ENCODE data around the gene SAMD14. TPM values are rescaled to one million over a fixed set of nuclear protein-coding genes. Genes with fewer than 3 reads are reported as not detected.

The SAMD14 gene
- total RNA-seq, 2 donors from 2014 or later: 1.6 to 2.1 TPM

DNA sequence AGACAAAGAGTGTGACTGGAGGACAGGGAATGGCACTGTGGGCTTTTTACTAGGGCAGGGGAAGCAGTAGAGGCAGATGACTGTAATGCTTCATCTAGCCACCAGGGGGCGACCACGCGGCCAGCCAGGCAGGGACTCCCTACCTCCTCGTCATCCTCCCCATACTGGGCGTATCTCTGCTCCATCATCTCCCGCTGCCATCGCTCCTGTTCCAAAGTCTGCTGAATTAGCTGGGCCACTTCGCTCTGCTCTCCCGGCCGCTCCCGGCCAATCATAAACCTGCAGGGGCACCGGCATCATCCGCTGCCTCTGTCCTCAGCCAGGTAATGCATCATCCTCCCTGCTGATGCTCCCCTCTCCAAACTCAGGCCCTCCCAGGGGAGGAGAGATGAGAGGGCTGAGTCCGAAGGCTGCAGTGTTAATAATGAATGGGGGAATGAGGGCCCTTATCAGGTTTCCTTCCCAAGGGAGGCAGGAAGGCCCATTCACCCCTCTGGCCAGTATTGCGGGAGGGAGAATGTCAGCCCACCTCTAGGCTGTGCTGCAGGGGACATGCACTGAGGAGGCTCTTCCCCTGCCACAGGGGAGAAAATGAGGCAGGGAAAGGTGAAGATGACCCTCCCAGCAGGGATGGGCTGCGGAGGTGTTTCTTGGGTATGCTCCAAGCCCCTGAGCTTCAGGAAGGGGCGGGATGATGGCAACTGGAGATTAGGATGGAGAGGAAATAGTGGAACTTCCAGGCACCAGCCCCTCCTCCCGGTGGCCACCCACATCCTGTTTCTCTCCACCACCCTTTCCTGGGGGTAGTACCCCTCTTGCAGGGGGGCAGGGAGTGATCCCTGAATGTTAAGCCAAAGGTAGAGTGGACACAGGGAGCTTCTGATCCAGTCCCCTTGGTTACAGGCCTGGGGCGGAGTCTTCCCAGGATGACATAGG lies 10.3 kb upstream of the SAMD14 start:
- peak; percentile 82 for DNase-seq
- intact Hi-C loops (cut with DNase I): no loop called here
- ATAC-seq: peak; percentile 81 to 83

DNA sequence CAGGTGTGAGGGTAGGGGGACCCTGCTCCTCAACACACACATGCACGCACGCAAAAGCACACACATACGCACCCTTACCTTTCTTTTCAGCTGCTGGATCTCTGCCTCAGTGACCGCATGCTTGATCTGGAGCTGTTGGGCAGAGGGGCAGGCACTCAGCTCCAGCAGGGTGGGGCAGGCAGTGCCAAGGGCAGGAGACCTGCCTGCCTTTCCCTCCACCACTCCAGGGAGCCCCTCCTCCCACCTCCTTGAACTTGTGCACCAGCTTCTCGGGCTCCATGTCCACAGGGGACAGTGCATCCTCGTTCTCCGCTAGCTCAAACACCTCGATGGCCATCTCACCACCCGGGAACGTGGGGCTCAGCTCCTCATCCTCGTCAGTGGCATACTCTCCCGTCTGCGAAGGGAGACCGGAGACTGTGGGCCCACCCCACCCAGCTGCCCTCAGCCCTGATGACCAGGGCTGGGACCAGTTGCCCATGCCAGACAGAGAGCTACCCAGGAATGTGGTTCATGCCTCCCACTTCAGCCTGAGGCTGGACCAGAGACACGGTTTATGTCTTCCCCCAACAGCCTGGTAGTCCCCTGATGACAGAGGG lies 9.3 kb upstream of the SAMD14 start:
- DNase-seq (no peak), ATAC-seq (no peak)
- intact Hi-C loops (cut with DNase I): no loop called here

DNA sequence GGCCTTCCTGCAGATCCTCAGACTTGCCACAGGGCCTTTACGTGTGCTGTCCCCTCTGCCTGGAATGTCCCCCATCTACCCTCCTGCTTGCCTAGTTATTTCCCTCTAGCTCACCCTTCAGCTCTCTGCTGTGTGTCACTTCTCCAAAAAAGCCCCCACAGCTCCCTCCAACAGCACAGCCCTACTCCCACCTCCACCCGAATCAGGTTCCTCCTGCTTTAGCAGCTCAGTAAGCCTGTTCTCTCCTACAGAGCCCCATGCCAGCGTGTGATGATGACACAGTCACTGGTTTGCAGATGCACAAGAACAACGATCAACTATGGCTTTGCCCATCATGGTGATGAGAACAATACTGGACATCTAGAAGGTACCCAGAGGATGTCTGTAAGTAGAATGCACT lies 7.1 kb upstream of the SAMD14 start:
- intact Hi-C loops (cut with DNase I): no loop called here
- DNase-seq: no peak

DNA sequence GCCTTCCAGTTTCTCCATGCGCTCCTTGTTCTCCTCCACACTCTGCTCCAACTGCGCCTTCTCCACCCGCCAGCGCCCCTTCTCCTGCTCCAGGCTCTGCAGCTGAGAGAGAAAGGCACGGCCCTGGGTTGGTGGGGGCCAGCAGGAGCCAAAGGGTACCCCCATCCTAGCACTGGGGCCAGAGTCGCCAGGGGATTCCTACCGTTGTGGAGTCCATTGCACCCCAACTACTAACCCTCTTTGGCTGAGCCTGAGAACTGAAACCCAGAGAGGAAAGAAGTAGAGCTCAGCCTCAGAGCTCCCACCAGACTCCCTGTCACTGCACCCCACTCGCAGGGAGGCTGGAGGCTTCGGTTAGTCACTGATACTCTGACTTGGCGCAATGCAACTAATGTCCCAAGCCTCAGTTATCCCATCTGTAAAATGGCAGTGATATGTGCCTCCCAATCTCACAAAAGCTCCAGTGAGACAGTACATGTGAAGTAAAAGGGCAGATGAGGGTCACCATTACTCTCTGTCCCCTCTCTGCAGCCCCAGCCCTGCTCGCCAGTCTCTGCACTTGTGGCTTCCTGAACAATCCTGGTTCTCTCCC lies 6.2 kb upstream of the SAMD14 start:
- intact Hi-C loops (cut with DNase I): no loop called here
- DNase-seq (no peak), ATAC-seq (no peak)

More for the DNA sequence above, 7.1 kb upstream of the SAMD14 start:
- ATAC-seq: no peak

DNA sequence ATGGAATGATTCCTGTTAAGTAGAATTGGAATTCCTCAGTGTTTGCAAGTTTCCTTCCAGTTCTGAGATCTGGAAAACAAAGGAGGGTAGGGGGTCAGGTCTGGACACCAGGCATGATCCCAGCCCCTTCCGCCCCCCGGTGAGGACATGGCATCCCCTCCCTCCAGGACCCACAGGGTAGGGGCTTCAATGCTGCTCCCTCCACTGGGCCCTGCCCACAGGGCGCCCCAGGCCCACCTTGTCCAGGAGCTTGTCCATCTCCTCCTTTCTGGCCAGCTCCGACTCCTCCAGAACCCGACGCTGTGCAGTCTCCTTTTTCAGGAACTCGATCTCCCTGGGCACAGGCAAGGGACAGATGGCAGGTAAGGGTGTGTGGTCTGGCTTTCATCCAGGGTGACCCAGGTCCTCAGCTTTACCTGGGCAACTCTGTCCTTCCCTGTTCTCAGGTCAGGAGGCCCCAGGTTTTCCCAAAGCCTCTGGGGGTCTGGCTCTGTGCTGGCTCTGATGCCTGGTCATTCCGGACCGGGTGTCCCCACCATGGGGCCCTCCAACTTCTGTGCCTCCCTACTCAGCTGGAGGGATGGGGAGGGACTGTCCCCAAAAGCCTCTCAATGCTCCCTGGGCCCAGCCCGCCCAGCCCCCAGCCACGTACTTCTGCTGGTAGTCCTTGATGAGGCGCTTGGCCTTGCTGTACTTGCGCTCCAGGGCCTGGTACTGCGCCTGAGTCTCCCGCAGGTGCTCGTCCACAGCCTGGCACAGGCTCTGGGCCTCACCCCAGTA lies 5.5 kb upstream of the SAMD14 start:
- DNase-seq: no peak
- intact Hi-C loops (cut with DNase I): no loop called here
- no peak for ATAC-seq

DNA sequence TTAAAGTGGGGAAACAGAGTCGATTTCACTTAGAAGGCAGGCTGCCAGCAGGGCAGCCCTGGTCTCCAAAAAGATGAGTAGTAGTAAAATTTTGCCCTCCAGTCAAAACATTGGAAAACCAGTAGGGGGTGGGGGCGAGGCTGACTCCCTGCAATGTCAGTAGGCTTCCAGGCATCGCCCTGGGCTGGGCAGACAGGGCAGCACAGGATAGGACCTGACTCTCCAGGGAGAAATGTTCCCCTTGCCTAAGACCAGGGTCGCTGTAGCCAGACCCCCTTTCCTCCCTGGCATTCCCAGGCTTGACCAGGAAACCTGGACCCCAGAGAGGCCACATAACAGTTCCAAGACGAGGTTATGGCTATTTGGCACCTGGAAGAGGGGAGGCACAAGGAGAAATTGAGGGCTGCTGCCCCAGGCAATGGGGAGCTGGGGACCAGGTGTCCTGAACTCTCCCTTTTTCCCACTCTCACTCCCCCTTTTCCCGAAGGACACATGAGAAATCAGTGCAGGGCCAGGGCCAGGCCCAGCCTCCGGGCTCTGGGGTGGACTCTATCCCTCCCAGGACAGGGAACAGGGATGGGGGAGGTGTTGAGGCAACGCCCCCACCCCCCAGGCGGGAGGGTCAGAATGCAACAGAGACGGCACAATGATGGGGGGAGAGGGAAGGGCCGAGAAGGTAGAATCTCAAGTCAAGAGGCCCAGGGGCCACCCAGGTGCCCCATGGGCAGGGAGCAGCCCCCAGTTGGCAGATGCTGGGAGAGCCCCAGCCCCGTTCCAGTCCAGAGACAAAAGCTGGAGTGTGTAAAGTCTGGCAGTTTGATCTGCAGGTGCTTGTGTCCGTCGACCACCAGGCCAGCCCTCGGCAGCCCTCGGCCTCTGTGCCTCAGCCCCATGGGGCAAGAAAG lies 4.5 kb upstream of the SAMD14 start:
- ATAC-seq (no peak), DNase-seq (no peak)
- intact Hi-C loops (cut with DNase I): no loop called here

DNA sequence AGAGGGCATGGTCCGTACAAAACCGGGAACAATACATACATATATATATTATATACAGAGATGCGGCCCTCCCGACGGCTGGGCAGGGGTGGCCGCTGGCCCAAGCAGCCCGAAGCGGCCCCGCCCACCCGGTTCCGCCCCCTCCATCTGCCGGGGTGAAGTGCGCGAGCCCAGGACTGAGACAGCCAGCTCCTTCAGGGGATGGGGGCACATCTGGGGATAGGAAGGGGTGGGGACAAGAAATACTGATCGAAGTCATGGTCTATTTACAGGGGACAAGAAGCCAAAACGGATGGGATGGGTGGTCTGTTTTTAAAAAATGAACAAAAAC lies 3.8 kb upstream of the SAMD14 start:
- intact Hi-C loops (cut with DNase I): no loop called here
- DNase-seq: no peak
- ATAC-seq: peak in 1 of 2 donors; percentile 7

DNA sequence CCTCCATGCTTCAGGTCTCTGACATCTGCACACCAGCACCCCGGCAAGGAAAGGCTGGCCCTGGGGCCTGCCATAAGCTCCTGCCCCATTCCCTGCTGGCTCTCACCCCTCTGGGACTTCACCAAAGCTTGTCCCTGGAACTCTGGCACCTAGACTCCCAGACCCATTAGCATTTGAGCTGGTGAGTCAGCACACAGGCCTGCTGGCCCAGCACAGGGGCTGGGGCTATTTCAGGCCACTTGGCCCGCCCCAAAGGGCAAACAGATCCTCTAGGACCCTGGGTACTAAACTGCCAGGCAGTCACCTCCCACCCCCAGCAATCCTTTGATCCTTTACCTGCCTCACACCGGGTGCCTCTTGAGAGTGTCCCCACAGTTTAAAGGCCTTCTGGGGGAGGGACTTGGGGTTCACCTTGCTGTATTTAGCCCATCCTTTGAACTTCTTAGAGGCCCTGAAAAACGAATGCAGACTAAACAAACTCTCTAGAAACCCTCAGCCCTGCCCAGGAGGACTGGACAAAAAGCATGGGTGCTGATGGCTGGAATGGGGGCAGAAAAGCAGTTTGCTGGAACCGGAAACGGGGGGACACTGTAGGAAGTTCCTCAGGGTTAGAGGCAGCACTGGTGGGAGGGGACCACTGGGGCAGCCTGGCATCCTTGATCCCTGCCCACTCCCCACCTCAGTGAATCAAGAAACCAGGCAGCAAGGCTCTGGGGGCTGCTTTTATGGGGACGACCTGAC lies 3.2 kb upstream of the SAMD14 start:
- DNase-seq (no peak), ATAC-seq (peak; percentile 59 to 68)
- intact Hi-C loops (cut with DNase I): no loop called here

DNA sequence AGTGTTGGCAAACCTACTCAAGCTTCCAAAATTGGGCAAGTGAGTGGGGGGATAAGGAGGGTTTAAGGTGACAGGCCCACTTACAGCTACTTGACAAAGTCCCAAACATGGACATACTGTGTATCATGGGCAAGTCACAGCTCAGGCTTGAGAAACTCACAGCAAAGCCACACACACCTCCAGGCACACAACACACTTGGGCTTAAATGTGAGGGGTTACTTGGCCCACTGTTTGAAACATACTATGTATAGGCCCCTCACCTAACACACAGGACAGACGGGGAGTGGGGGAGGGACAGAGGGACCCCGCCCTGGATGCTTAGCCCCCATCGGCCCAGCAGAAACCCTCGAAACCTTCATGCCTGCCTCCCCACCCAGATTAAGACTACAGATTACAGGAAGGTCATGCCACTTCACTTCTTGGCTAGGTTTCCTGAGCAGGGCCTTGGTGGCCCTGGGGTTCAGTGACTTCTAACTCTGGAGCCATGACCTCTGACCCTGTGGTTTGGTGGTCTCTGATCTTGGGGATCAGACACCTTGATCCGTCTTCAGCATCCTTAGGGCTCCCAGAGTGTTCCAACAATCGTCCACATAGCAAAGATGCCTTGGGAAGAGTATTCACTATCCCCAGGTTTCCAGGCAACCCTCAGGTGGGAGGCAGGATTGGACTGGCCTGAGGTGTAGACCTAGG lies 2.3 kb upstream of the SAMD14 start:
- ATAC-seq (no peak), DNase-seq (no peak)
- intact Hi-C loops (cut with DNase I): no loop called here

DNA sequence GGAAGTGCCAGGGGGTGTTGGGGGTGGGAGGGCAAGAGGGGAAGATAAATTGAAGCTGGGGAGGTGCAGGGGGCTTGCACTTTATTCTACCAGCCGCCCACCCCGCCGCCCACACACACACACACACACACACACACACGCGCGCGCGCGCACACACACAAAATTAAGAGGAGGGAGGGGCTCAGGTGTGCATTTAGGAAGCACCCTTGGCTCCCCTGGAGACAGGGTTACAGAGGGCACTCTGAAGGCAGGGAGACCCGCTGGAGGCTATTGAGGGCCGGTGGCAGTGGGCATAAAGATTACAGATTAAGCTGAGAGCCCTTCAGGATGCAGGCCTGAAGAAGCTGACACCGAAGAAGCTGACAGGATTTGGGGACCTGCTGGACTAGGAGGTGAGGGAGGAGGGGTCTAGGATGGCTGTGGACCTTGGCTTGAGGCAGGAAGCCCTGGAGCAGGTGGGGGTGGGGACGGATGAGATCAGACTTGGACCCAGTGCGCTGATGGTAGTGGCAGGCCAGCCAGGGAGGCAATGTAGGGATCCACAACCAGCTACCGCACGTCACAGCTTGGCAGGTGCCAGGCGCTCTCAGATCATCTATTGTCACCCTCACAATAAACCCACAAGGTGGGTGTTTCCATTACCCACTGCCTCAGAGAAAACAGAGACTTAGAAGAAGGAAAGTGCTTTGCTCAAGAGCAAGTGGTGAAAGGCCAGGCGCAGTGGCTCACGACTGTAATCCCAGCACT lies 772 bp upstream of the SAMD14 start:
- intact Hi-C loops (cut with DNase I): no loop called here
- ATAC-seq (peak in 1 of 2 donors; percentile 15), DNase-seq (no peak)

DNA sequence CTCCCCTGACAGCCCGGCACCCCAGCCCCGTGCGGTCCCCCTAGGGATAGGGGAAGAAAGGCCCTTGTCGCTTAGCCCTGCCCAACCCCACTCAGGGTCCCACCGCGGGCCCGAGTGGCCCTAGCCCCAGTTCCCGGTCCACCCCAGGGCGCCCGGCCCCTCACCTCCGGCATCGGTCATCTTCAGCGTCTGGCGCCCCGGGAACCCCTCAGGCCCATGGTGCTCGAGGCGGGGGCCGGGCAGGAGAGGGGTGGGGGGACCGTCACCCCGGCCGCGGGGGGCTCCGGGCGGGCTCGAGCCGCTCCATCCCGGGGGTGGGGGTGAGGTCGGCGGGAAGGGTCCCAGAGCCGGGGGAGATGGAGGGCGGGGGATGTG lies 620 bp downstream of the SAMD14 start:
- intact Hi-C loops (cut with DNase I): no loop called here
- DNase-seq (no peak), ATAC-seq (peak in 1 of 2 donors; percentile 1)

DNA sequence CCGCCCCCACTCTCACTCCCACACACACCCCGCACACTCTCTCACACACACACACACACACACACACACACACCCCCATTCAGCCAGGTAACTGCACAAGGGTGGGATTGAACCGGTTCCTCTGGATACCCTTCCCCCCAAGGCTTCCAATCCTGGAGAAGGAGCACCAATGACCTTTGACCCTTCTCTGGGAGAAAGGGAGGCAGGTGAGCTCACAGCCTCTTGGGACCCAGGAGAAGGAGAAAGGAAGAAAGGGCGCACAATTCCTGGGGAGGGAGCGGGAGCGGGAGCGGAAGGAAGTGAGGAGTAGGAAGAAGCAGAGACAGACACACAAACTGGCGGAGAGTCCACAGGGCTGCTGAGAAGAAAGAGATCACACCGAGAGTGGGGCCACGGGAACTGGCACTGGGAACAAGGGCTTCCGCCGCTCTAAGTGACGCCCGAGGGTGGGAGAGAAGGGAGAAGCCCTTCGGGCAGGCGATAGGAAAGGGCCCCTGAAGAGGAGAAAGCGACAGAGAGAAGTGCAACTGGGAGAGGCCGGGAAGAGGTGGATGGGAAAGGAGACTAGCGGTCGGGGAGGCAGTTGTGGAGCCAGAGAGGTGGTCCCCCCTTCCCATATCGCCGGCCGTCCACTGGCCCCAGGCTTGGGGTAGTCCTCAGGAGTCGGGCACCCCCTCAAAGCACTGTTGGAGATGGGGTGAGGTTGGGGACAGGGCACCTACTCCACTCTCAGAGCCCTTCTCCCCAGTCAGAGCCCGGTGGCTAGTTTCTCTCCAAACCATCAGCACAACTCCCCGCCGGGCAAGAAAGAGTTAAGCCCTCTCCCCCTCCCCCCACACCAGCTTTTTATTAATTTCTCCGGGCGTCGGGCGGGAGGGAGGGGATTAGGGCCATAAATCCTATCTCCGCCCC lies 1.3 kb downstream of the SAMD14 start:
- DNase-seq: no peak
- no peak for ATAC-seq
- intact Hi-C loops (cut with DNase I): no loop called here

DNA sequence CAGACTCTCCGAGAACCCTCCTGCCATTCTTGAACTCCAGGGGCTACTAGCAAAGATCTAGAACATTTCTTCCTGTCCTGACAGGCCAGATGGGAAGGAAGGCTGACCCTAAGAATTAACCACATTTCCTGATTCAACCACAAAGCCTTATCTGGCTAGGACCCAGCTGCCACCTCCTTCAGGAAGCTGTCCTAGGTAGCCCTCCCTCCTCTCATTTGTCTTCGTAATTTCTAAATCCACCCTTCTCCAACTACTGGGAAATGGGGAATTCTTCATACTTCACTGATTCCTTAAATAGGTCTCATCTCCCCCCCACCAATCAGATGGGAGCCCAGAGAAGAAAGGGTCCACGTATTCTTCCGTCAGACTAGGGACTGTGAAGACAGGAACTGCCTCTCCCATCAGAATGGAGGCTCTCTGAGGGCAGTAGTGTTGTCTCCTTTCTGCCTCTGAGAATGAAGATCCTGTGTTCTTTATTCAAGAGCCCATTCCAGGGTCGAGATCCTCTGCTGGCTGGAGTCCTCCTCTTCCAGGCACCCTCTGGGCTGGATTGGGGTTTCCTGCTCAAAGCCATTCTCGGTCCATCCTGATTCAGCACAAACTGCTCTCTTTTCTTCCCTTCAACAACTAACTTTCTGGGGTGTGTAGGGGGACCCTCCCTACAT lies 2.1 kb downstream of the SAMD14 start:
- DNase-seq: no peak
- no peak for ATAC-seq
- intact Hi-C loops (cut with DNase I): no loop called here

DNA sequence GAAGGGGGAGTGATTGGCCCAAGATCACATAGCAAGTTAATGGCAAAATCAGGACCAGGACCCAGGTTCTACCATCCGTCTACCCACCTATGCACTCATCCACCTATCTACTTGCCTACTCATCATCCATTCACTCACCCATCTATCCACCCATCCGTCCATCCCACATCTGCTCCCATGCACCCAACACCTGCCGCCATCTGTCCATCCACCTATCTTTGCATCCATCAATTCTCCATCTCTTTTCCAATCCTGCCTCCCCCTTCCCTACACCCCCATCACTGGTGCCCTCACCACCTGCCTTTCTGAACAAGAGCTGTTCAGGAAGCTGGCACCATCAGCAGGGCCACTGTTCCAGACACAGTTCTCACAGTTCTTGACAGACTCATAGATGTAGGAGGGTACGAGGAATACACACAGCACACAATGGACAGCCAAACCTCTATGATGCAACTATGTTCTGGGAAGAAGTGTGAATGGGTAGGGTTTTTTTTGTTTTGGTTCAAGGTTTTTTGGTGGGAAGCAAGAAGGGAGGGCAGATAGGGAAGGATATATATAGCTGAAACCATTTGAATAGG lies 4.5 kb downstream of the SAMD14 start:
- intact Hi-C loops (cut with DNase I): no loop called here
- ATAC-seq: no peak
- no peak for DNase-seq

Measured in left cardiac atrium (tissue), 4 donors.